ENCODE data around the gene CRTAC1. TPM values are rescaled to one million over a fixed set of nuclear protein-coding genes. Genes with fewer than 3 reads are reported as not detected.

Gene CRTAC1
- total RNA-seq, 1 donor from 2014 or later = 0.37 TPM

DNA sequence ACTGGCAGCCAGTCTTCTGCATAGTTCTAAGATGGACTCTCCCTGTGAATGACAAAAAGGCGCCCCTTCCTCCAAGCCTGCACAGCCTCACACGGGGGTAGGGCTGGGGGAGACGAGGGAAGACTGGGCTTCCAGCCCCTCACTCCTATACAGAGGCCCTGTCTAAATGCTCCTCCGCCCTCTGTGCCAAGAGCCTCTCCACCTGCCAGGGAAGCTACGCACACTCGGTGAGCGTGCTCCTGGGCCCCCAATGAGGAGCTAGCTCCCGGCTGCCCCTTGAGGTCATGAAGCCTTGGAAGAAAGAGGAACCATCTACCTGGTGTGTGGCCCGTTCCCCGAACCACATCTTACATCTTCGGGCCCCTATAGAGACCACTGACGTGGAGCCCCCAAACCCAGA is 54.8 kb downstream of the CRTAC1 start:
- no peak overlapping the region for H3K4me3 Mint-ChIP-seq (ENCODE audit: unreplicated experiment)
- no peaks in the 10 kb centered on the region for H3K4me1 Mint-ChIP-seq (ENCODE audit: low read depth)
- TF ChIP-seq CTCF (IDR thresholded peaks at IDR 0.05) = no peak
- DNase-seq (ENCODE audit: low spot score) = no peak
- H3K36me3 Mint-ChIP-seq (ENCODE audit: low read depth) = no peaks in the 10 kb centered on the region
- no peak overlapping the region for H3K27ac Mint-ChIP-seq (ENCODE audit: unreplicated experiment)
- peaks cover 5% of the 10 kb centered on the region for H3K9me3 Mint-ChIP-seq (ENCODE audit: low read depth)
- peaks cover 71% of the 10 kb centered on the region for H3K27me3 Mint-ChIP-seq (ENCODE audit: low read depth)

DNA sequence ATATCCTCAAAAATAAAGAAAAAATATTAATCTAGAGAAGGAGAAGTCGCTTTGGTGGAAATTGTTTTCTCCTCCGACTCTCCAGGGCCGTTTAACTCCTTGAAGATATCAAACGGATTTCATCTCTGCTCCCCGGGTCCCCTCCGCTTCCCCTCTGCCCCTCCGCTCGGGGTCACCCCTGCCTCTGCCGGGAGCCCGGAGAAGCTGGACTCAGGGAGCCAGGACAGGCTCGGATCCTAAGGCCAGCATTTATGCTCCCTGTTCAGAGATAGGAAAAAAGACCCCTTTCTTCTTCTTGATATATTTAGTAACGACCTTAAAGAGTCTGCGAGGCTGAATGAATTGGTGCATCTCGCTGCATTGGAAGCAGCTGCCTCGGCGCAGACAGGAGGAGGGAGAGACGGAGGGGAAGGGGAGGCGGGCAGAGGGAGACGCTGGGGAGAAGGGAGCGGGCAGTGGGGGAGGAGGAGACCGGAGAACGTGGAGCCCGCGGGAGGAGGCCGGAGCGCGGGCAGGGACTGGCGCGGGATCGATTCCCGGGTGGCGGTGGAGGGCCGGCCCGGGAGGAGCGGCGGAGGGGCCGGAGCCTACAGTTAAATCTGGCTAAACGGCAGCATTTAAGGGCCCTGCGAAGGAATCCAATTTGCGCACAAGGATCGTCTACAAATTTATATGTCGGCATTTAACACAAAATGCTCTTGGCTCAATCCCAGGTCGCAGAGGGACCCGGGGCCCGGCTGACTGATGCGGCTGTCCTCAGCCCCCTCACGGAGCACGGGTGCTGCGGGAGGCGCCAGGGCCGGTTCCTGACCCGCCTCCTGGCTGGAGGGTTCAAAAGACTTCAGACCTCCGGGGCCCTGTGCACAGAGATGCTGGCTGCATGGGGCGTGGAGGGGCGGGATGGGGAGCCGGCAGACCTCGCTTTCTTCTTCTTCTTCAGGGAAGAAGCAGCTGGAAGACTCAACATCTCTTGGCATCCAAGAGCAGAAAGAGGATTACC is 55.6 kb downstream of the CRTAC1 start:
- no peak for TF ChIP-seq CTCF (IDR thresholded peaks at IDR 0.05)
- Mint-ChIP-seq H3K4me1 (ENCODE audit: low read depth) (no peaks in the 10 kb centered on the region), H3K9me3 (ENCODE audit: low read depth) (peaks cover 5% of the 10 kb centered on the region), H3K27me3 (ENCODE audit: low read depth) (peaks cover 74% of the 10 kb centered on the region), H3K36me3 (ENCODE audit: low read depth) (no peaks in the 10 kb centered on the region), H3K4me3 (ENCODE audit: unreplicated experiment) (no peak overlapping the region), H3K27ac (ENCODE audit: unreplicated experiment) (no peak overlapping the region)
- DNase-seq (ENCODE audit: low spot score) = no peak

DNA sequence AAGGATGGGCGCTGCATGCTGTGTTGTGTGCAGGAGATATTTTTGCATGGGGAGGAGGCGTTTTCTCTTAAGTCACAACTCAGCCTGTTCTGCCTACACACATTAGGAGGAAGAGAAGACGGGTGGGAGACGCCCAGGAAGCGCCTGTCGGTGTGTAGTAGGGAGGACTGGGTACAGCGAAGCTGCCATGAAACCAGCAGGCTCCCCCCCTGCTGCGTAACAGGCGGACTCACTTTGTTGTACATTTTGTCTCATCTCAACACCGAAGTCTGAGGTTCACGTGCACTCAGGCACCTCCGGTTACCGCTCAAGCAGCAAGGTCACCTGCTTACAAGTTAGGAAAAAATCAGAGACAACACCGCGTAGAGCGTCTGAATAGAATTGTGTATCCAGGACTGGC is 56.3 kb downstream of the CRTAC1 start:
- DNase-seq (ENCODE audit: low spot score) = no peak
- no peak overlapping the region for H3K27ac Mint-ChIP-seq (ENCODE audit: unreplicated experiment)
- peaks cover 5% of the 10 kb centered on the region for H3K9me3 Mint-ChIP-seq (ENCODE audit: low read depth)
- H3K4me1 Mint-ChIP-seq (ENCODE audit: low read depth) = no peaks in the 10 kb centered on the region
- no peak for TF ChIP-seq CTCF (IDR thresholded peaks at IDR 0.05)
- H3K27me3 Mint-ChIP-seq (ENCODE audit: low read depth) = peaks cover 80% of the 10 kb centered on the region
- H3K36me3 Mint-ChIP-seq (ENCODE audit: low read depth) = no peaks in the 10 kb centered on the region
- no peak overlapping the region for H3K4me3 Mint-ChIP-seq (ENCODE audit: unreplicated experiment)

DNA sequence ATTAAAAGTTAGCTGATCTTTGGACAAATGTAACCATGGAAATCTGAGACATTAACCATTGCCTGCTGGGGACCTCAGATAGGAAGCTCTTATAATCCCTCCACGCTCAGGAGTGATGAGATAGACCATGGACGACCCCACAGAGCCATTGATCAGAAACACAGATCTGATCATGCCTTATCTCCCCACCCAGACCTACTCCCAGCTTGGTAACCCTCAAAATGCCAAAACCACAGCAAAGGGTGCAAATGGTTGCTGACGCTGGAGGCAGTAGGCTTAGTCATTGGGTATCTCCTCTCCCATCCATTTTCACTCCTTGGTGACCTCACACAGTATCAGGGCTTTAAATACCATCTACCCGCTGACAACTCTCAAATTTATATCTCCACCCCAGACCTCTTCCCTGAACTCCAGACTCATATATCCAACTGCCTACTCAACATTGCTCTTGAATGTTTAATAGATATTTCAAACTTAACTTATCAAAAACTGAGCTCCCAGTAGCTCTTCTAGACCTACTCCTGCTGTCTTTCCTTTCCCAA is 60.8 kb downstream of the CRTAC1 start:
- H3K36me3 Mint-ChIP-seq (ENCODE audit: low read depth) = no peaks in the 10 kb centered on the region
- no peak for DNase-seq (ENCODE audit: low spot score)
- no peak overlapping the region for H3K27ac Mint-ChIP-seq (ENCODE audit: unreplicated experiment)
- no peak for TF ChIP-seq CTCF (IDR thresholded peaks at IDR 0.05)
- no peaks in the 10 kb centered on the region for H3K4me1 Mint-ChIP-seq (ENCODE audit: low read depth)
- no peak overlapping the region for H3K4me3 Mint-ChIP-seq (ENCODE audit: unreplicated experiment)
- H3K9me3 Mint-ChIP-seq (ENCODE audit: low read depth) = peaks cover 5% of the 10 kb centered on the region
- H3K27me3 Mint-ChIP-seq (ENCODE audit: low read depth) = peaks cover 65% of the 10 kb centered on the region

DNA sequence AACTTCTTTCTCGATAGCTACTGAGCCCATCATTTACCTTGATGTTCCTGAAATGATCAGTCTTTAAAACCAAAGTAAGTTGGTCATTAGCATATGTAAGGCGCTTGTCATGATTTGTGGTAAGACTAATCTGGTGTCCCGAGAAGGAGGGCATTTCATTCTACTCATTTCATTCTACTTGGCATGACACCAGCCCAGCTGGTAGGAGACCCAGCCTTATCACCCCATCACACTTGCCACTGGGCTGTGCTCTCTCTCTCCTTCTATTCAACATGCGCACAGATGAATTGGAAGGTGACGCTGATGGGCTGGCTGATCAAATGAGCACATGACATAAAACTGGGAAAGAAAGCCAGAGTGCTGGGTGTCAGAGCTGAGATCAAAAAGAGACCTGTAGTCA is 65.7 kb downstream of the CRTAC1 start:
- Mint-ChIP-seq H3K4me1 (ENCODE audit: low read depth) (no peaks in the 10 kb centered on the region), H3K27ac (ENCODE audit: unreplicated experiment) (no peak overlapping the region), H3K9me3 (ENCODE audit: low read depth) (no peaks in the 10 kb centered on the region), H3K36me3 (ENCODE audit: low read depth) (no peaks in the 10 kb centered on the region), H3K4me3 (ENCODE audit: unreplicated experiment) (no peak overlapping the region), H3K27me3 (ENCODE audit: low read depth) (peaks cover 58% of the 10 kb centered on the region)
- no peak for TF ChIP-seq CTCF (IDR thresholded peaks at IDR 0.05)
- no peak for DNase-seq (ENCODE audit: low spot score)
